Tibial artery (tissue), 4 donors: ENCODE data around the gene GDF7.

Experiments
- DNase-seq, 2 donors: peaks; one replicate each; pipeline ENCODE4 v3.0.0-alpha.2; 2019
- H3K27ac ChIP-seq, 2 donors: fragments of 200-600 bp; sonication (generic) in 1 of 2; 1 replicate in 1 of 2; 2 replicates in 1 of 2; pipeline ENCODE4 v1.5.1; 2018 to 2019; ENCODE audit warnings: mild to moderate bottlenecking in 1 of 2
- H3K27me3 ChIP-seq, 2 donors: fragments of 200-600 bp; sonication (generic) in 1 of 2; one replicate each; pipeline versions ENCODE4 v1.5.1 to v1.6.0; 2016 to 2019
- H3K36me3 ChIP-seq, 3 donors: fragments of 200-600 bp; sonication (generic) in 2 of 3; one replicate each; pipeline ENCODE4 v1.5.1; 2016 to 2019; ENCODE audit warnings: mild to moderate bottlenecking in 2 of 3
- H3K4me1 ChIP-seq, 4 donors: fragments of 200-600 bp; sonication (generic) in 2 of 4; 1 replicate in 3 of 4; 2 replicates in 1 of 4; pipeline ENCODE4 v1.5.1; 2016 to 2019
- H3K4me3 ChIP-seq, 2 donors: fragments of 200-600 bp; sonication (generic) in 1 of 2; 1 replicate in 1 of 2; 2 replicates in 1 of 2; pipeline ENCODE4 v1.5.1; 2018 to 2019; ENCODE audit warnings: mild to moderate bottlenecking in 2 of 2
- H3K9me3 ChIP-seq, 3 donors: fragments of 200-600 bp; sonication (generic) in 1 of 3; one replicate each; pipeline ENCODE4 v1.5.1; 2016 to 2019
- CTCF ChIP-seq, 2 experiments: fragments of 200-600 bp in 1 of 2; fragments of 450-650 bp in 1 of 2; IDR thresholded peaks; one replicate each; pipeline ENCODE4 v1.5.1; 2017 to 2019; ENCODE audit warnings: antibody characterized with exemption in 2 of 2, mild to moderate bottlenecking in 1 of 2, moderate library complexity in 1 of 2
- intact Hi-C: fragments of 100-400 bp; cut with DNase I; formaldehyde crosslinking; loops from one replicate; pipeline ENCODE4 v1.15.0; 2023; ENCODE audit warnings: low total_unique reads

GDF7 gene

GRCh38 chr2:20726913-20727312 lies 60.0 kb downstream of the GDF7 start:
- no peak overlapping the region for H3K27ac ChIP-seq
- intact Hi-C loops: no loop called here
- no peaks in the 10 kb centered on the region for H3K36me3 ChIP-seq
- DNase-seq: no peak
- no peaks in the 10 kb centered on the region for H3K9me3 ChIP-seq
- H3K27me3 ChIP-seq: no peaks in the 10 kb centered on the region
- peaks cover 0 to 56% (median 9%) of the 10 kb centered on the region in 4 donors for H3K4me1 ChIP-seq
- H3K4me3 ChIP-seq: no peak overlapping the region
- TF ChIP-seq CTCF (IDR thresholded peaks at IDR 0.05): no peak

- intact Hi-C loops: no loop called here
- DNase-seq: no peak
- peak overlapping the region; percentile 40 to 54 for H3K27ac ChIP-seq
- no peaks in the 10 kb centered on the region for H3K9me3 ChIP-seq
- H3K27me3 ChIP-seq: no peaks in the 10 kb centered on the region
- TF ChIP-seq CTCF (IDR thresholded peaks at IDR 0.05): no peak
- peaks cover 0 to 43% (median 9%) of the 10 kb centered on the region in 4 donors for H3K4me1 ChIP-seq
- no peaks in the 10 kb centered on the region for H3K36me3 ChIP-seq
- no peak overlapping the region for H3K4me3 ChIP-seq
These were observed 61.3 kb downstream of the GDF7 start for GRCh38 chr2:20728114-20728758.
